Rectal smooth muscle tissue (tissue), 1 donor: ENCODE results near the gene GOLGA6A.
"Not testable (repeated sequence)": the region's sequence is repeated elsewhere in the genome, so short reads cannot be mapped to it uniquely, and the experiment has no call there.

Source experiments
- H3K27ac ChIP-seq: one replicate; pipeline ENCODE4 v1.7.0; 2013; ENCODE audit warnings: low read depth, low read length, inconsistent platforms
- H3K27me3 ChIP-seq: one replicate; pipeline ENCODE4 v1.7.0; 2013; ENCODE audit warnings: low read length; ENCODE audit not compliant: control insufficient read depth, insufficient read depth
- H3K36me3 ChIP-seq: one replicate; pipeline ENCODE4 v1.7.0; 2013; ENCODE audit warnings: low read length; ENCODE audit not compliant: control insufficient read depth, insufficient read depth
- H3K4me1 ChIP-seq: one replicate; pipeline ENCODE4 v1.7.0; 2013; ENCODE audit warnings: low read length; ENCODE audit not compliant: control insufficient read depth, insufficient read depth
- H3K4me3 ChIP-seq: one replicate; pipeline ENCODE4 v1.7.0; 2013; ENCODE audit warnings: low read length
- H3K9ac ChIP-seq: one replicate; pipeline ENCODE4 v1.7.0; 2013; ENCODE audit warnings: low read length

The GOLGA6A gene

DNA sequence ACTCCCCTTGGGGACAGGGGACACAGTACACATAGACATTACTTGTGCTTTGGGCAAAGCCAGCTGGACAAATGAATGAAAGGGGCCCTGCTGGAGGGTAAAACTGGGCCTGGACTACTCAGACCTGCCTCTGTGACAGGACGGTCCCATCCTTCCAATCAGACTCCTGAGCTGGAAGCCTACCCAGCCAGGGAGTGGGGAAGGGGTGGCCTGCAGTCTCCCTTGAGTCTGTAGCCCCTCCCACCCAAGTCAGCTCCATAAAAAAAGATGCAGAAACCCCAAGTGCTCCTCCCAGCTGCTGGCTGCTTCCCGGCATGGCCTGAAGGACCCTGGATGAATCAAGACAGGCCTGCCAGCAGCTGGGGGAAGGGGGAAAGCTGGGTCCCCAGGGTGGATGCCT is 12.2 kb upstream of the GOLGA6A start:
- not testable (repeated sequence) for H3K27me3 ChIP-seq, H3K27ac ChIP-seq, H3K4me1 ChIP-seq, H3K9ac ChIP-seq, H3K36me3 ChIP-seq, H3K4me3 ChIP-seq

DNA sequence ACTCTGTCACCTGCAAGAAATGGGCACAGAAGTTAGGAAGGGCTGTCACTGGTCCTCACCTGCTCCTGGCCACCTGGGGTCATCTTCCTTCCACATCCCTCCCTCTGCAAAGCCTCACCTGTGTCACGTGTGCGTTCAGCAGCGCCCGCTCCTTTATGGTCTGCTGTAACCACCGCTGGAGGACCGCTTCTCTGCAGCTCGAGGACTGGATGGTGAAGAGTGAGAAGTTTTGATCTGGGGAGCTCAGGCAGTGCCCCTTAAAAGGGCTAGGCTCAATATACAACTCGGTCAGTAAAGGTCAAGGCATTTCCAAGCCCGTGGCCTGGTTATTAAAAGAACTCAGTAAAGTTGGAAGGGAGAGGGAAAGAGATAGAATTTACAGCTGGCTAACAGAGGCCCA is 6.6 kb downstream of the GOLGA6A start:
- not testable (repeated sequence) for H3K9ac ChIP-seq, H3K36me3 ChIP-seq, H3K4me3 ChIP-seq, H3K27me3 ChIP-seq, H3K27ac ChIP-seq, H3K4me1 ChIP-seq

DNA sequence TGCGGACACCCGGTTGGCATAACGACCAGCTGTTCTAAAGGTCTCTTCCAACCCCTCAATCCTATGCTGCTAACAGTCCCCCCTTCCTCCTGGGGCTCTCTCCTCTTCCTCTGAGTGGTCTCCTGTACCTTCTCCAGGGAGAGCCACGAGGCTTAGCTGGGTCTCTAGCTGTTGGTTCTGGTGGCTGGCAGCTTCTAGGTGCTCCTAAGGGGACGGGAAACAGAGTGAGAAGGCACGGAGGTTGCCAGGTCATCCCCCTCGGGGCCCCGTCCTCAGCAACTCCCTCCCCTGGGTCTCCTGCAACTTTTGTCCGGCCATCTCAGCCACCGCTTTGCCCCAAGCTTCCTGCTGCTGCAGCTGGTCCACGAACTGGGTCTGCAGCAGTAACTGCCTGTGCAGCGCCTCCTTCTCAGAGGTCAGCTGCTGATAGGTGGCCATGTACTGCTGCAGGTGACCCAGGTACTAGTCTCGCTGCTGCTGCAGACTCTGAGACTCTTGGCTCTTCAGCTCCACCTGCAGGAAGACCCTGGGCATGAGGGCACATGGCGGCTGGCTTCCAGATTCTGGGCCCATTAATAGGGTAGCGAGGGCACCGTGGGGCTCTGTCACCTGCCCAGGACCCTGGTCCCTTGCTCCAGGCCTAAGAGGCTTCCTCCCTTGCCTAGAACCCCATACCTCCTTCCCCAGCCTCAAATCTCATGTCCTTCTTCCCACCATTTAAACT is 9.6 kb downstream of the GOLGA6A start:
- not testable (repeated sequence) for H3K27ac ChIP-seq, H3K4me1 ChIP-seq, H3K4me3 ChIP-seq, H3K9ac ChIP-seq, H3K36me3 ChIP-seq, H3K27me3 ChIP-seq

GRCh38 chr15:74072132-74072531 is 10.2 kb downstream of the GOLGA6A start:
- not testable (repeated sequence) for H3K27me3 ChIP-seq, H3K4me1 ChIP-seq

DNA sequence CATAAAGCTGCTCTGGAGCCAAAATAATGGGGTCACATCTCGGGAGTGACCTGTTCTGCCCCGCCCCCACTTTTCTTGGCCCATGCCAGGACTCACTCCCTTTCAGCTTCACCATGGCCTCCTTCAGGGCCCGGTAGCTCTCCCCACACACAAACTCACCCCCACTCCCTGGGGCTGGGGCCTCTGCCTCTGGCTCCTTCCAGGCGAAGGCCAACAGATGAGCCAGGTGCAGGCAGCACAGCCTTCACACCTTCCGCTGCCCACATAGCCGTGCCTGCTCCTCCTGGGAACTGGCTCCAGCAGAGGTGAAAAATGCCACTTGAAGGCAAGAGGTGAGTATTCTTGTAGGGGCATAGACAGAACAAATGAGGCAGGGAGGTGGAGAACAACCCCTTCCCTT is 10.7 kb downstream of the GOLGA6A start:
- not testable (repeated sequence) for H3K9ac ChIP-seq, H3K4me3 ChIP-seq, H3K4me1 ChIP-seq, H3K36me3 ChIP-seq, H3K27ac ChIP-seq, H3K27me3 ChIP-seq

More at GRCh38 chr15:74072132-74072531, 10.2 kb downstream of the GOLGA6A start:
- H3K27ac ChIP-seq, H3K9ac ChIP-seq, H3K36me3 ChIP-seq, H3K4me3 ChIP-seq: not testable (repeated sequence)

- not testable (repeated sequence) for H3K27me3 ChIP-seq, H3K36me3 ChIP-seq, H3K27ac ChIP-seq, H3K4me1 ChIP-seq, H3K9ac ChIP-seq, H3K4me3 ChIP-seq
Measured at GRCh38 chr15:74065684-74066411, 16.5 kb downstream of the GOLGA6A start.

DNA sequence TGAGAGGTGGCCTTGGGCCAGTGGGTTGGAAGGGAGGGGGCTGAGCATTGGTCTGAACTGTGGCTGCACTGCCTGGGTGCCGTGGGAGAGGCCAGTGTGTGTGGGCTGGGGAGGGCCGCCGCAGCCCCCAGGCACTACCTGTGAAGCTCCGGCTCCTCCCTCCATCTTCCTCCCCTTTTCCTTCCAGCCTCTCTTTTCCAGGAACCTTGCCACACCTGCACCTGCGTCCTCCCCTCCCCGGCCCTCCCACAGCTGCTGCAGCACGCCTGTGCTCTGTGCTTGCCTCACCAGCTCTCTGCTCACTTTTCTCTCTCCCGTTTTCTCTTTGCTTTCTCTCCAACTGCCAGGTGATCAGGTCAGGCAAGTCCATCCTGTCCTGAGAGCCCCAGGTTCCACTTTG is 17.5 kb downstream of the GOLGA6A start:
- H3K4me3 ChIP-seq, H3K4me1 ChIP-seq, H3K27ac ChIP-seq, H3K27me3 ChIP-seq, H3K36me3 ChIP-seq, H3K9ac ChIP-seq: not testable (repeated sequence)

DNA sequence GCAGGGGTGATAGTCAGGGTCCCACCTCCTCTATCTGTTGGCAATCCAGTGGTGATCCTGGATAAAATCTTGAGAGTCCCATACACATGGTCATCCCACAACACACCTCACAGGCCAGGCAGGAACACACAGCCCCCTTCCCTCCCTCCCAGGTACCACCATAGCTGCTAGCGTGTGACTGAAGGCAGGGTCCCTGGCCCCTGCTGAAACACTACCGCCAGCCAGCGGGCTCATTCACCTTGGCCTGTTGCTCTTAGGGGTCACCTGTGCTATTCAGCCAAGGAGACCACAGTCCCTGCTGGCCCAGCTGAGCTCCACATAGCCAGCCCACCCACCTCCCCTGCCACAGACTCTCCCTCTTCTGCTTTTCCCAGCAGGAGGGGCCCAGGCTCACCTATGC is 18.2 kb downstream of the GOLGA6A start:
- H3K4me1 ChIP-seq, H3K27ac ChIP-seq, H3K27me3 ChIP-seq, H3K36me3 ChIP-seq, H3K4me3 ChIP-seq, H3K9ac ChIP-seq: not testable (repeated sequence)

- not testable (repeated sequence) for H3K4me1 ChIP-seq, H3K4me3 ChIP-seq, H3K27ac ChIP-seq, H3K36me3 ChIP-seq, H3K27me3 ChIP-seq, H3K9ac ChIP-seq
Measured at GRCh38 chr15:74063425-74064146, 18.8 kb downstream of the GOLGA6A start.

DNA sequence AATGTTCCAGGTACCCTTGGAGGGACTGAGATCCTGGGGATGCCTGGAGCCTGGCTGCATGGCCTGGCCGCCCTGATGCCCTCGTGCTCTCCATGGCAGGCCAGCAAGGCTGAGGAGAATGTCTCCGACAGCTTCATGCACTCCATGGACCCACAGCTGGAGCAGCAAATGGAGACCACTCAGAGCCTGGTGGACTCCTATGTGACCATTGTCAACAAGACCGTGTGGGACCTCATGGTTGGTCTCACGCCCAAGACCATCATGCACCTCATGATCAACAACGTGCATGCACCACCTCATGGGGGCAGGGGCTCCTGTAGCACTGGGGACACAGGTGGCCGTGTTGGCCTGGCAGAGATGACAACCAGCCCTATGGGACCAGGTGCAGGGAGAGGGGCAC is 19.7 kb downstream of the GOLGA6A start:
- Histone ChIP-seq H3K4me1 (no peaks in the 10 kb centered on the region), H3K9ac (no peak overlapping the region), H3K27ac (no peak overlapping the region), H3K36me3 (no peaks in the 10 kb centered on the region), H3K4me3 (no peak overlapping the region), H3K27me3 (no peaks in the 10 kb centered on the region)

DNA sequence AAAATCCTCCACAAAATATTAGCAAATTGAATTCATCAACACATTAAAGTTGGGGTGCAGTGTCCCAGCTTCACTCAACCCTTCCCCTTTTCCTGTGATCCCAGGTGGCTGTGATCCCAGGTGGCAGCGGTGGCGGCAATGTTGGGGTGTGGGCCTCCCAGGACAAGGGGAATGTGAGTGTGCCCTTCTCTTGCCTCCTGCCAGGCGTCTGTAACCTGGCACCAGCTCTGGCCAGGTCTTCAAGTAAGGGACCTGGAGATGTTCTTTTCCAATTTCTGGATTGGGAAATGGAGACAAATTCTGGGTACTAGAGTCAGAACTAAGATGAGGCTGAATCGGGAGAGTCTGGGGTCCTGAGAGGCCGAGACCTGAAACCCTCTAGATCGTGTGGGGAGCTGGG is 20.1 kb downstream of the GOLGA6A start:
- no peak overlapping the region for H3K4me3 ChIP-seq
- H3K27ac ChIP-seq: no peak overlapping the region
- H3K36me3 ChIP-seq: no peaks in the 10 kb centered on the region
- H3K27me3 ChIP-seq: no peaks in the 10 kb centered on the region
- H3K9ac ChIP-seq: no peak overlapping the region
- H3K4me1 ChIP-seq: no peaks in the 10 kb centered on the region

DNA sequence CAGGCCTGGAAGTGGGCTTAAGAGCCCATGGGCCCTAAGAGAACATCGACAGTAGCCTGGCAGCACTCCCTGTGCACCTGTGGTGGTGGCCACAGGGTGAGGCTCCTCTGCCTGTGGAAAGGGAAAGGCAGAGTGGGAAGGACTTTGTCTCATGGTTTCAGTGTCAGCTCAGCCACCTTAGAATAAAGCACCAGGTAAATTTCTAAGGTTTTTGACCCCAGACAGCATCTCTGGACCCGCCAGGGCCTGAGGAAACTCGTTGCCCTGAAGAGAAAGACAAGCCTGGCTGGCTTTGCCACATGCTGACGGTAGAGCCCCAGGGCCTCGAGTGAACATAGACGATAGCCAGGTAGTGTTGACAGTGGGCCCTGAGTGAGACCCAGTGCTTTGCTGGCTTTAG is 22.1 kb downstream of the GOLGA6A start:
- no peak overlapping the region for H3K4me3 ChIP-seq
- no peak overlapping the region for H3K9ac ChIP-seq
- no peaks in the 10 kb centered on the region for H3K36me3 ChIP-seq
- H3K4me1 ChIP-seq: no peaks in the 10 kb centered on the region
- H3K27ac ChIP-seq: no peak overlapping the region
- H3K27me3 ChIP-seq: no peaks in the 10 kb centered on the region
